Epithelial cell of proximal tubule (primary cell): ENCODE results near the gene ARL15. TPM values are rescaled to one million over a fixed set of nuclear protein-coding genes. Genes with fewer than 3 reads are reported as not detected.

Source experiments
- DNase-seq: peaks from one replicate; pipeline ENCODE4 v3.0.0-alpha.2; 2011; ENCODE audit warnings: low read depth
- H3K4me3 ChIP-seq: 2 replicates; pipeline ENCODE4 v1.5.1; 2011; ENCODE audit warnings: low read depth, mild to moderate bottlenecking, low read length
- total RNA-seq: library from RNA; depleted of rRNA; stranded (reverse); fragments of >200 nt; gene quantifications from 2 replicates; pipeline ENCODE4 v1.2.3, GENCODE V29; 2015
- TF ChIP-seq, protein P1 (sequence below): conservative IDR thresholded peaks from 2 replicates; pipeline ENCODE4 v1.5.1; 2012; ENCODE audit warnings: low read depth, mild to moderate bottlenecking, low read length

ARL15 gene
- total RNA-seq, 1 donor from 2014 or later: 1.9 TPM

DNA sequence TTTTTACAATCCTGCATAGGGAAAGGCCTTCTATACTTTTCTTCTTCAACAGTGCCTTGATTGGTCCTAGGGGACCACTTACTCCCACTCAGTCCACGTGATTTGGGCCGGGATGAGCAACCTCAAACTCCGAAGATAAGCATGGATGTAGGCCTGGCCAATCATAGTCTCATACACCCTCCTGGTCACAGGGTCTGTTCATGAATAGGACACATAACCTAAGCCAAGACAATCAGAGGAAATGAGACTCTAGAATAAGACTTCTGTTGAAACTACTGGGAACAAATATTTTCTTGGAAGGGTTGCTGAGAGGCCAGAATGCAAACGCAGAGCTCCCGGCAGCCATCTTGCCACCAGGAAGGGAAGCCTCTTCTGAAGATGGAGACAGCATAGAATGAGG is 68.1 kb downstream of the ARL15 start:
- no peak overlapping the region for H3K4me3 ChIP-seq
- TF ChIP-seq, protein P1, sequence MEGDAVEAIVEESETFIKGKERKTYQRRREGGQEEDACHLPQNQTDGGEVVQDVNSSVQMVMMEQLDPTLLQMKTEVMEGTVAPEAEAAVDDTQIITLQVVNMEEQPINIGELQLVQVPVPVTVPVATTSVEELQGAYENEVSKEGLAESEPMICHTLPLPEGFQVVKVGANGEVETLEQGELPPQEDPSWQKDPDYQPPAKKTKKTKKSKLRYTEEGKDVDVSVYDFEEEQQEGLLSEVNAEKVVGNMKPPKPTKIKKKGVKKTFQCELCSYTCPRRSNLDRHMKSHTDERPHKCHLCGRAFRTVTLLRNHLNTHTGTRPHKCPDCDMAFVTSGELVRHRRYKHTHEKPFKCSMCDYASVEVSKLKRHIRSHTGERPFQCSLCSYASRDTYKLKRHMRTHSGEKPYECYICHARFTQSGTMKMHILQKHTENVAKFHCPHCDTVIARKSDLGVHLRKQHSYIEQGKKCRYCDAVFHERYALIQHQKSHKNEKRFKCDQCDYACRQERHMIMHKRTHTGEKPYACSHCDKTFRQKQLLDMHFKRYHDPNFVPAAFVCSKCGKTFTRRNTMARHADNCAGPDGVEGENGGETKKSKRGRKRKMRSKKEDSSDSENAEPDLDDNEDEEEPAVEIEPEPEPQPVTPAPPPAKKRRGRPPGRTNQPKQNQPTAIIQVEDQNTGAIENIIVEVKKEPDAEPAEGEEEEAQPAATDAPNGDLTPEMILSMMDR: no peak
- no peak for DNase-seq

DNA sequence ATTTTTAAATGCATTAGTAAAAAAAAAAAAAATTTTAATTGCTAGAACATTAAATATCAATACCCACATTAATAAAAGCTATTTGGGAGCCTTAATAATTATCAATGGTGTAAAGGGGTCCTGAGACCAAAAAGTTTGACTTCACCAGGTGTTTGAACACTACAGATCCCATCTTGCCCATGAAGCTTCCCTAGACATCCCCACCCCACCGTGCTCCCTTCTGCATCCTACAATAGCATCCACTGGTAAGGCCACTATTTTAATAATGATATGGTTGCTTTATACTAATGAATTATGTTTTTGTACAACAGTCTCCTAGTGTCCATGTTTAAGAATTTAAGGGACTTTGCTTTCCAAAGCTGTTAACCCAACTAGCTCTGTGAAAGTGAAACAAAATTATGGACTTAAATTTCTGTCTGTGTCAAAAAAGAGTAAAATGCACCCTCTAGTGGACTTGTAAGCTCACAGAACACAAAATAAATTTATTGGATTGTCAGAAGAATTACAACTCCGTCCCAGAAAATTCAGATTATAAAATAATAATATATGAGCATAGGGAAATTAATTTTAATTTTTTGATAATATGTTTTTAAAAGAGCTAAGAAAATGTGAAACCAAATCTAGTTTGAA is 76.0 kb downstream of the ARL15 start:
- no peak for DNase-seq
- H3K4me3 ChIP-seq: no peak overlapping the region
- TF ChIP-seq, protein P1: peak; percentile 61

DNA sequence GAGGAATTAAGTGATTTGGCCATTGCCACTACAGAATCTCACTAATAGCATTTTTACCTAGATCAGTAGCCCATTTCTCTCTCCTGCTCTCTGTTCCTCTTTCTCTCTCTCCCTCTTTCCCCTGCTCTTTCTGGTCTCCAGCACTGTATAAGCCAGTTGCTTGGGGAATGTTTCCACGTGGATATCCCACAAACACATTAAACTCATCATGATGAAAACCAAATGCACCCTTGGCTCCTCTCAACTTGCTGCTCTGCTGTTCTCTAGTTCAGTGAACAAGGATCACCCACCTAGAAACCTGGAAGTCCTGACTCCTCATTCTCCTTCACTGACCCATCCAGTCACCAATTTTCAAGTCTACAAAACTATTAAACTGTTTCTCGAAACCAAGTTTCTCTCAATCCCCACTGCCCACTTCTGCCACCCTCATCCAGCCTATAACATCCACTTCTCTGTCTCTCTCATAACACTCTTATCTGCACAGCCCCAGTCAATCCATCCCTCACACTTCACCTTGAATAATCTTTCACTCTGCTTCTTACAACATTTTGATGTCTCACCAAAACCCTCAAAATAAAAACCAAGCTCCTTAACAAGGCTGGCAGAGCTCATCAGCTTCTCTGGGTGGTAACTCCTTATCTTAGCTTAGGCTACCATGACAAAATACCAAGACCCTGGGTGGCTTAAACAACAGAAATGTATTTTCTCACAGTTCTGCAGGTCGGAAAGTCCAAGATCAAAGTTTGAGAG is 79.3 kb downstream of the ARL15 start:
- no peak overlapping the region for H3K4me3 ChIP-seq
- DNase-seq: no peak
- TF ChIP-seq, protein P1: no peak

DNA sequence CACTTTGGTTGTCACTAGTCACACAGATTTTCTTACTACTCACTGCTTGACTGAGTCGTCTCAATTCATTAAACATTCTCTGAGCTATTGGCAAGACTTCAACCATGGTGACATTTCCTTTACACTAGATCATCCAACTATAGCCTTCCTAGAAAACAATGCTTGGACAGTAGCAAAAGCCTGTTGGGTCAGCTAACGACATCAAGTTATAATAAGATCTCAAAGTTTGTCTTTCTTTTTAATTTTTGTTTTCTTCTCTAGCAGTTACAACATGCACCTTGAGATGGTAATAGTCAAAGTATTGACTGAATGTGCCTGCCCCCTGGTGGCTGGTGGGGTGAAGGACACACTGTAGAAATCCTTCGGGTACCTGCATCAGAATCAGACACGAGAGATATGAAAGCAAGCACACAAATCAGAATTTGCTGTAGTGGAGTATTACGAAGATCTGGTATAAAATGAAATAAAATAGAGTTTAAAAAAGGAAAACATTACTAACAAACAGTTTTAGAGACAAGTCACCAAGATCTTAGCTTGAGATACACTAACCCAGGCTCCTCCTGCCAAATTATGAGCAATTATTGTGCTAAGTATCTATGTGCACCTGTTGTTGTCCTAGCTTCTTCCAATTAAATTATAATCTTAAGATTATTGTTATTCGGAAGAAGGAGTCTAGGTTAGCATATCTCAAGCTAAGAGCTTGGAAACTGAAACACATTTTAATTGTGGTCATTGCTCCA is 81.2 kb downstream of the ARL15 start:
- H3K4me3 ChIP-seq: no peak overlapping the region
- DNase-seq: no peak
- TF ChIP-seq, protein P1: peak; percentile 98

DNA sequence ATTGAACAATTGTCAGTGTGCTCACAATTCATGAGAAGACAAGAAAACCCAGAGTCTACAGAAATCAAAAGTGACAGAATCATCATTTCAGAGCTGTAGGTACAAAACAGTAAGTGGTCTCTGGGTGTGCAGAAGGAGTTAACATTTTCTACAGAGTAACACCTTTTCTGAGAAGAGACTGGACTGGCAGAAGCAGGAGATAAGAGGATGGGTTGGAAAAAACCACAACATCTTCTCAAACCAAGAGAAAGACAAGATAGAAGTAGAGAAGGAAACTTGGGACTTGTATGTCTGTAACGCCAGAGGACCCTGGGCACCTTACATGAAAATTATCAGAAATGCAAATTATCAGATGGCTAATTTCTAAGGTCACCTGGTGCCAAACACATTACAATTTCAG is 82.6 kb downstream of the ARL15 start:
- H3K4me3 ChIP-seq: no peak overlapping the region
- TF ChIP-seq, protein P1: no peak
- DNase-seq: no peak

DNA sequence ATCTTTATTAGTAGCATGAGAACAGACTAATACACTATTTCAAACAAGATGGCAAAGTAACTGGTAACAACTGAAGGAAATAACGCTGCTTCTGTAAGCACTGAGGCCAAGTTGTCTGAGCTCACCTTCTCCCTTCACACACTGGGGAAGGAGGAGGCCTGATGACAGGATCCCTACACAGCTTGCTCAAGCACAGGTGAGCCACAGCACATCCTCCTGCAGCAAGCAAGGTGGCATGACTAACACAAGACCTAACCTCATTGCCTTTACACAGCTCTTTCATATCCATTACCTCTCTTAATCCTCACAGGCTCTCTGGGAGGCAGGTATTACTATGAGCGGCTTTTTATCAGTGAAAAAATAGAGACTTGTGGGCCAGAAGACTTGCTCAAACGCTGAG is 83.3 kb downstream of the ARL15 start:
- no peak overlapping the region for H3K4me3 ChIP-seq
- TF ChIP-seq, protein P1: no peak
- DNase-seq: no peak
